HFF-Myc (cell line): ENCODE results near the gene SYS1.

Experiments
- DNase-seq: peaks from one replicate; pipeline ENCODE4 v3.0.0-alpha.2; 2011; ENCODE audit warnings: low read depth; ENCODE audit errors: extremely low read depth
- H3K4me3 ChIP-seq: replicated peaks from 2 replicates; pipeline ENCODE4 v1.5.1; 2011; ENCODE audit warnings: low read depth, mild to moderate bottlenecking, control low read depth, low read length
- TF ChIP-seq, protein P1 (sequence below): IDR thresholded peaks from 2 replicates; pipeline ENCODE4 v1.5.1; 2012; ENCODE audit warnings: mild to moderate bottlenecking, low read depth, low read length, control low read depth; ENCODE audit errors: missing control alignments

SYS1 gene

DNA sequence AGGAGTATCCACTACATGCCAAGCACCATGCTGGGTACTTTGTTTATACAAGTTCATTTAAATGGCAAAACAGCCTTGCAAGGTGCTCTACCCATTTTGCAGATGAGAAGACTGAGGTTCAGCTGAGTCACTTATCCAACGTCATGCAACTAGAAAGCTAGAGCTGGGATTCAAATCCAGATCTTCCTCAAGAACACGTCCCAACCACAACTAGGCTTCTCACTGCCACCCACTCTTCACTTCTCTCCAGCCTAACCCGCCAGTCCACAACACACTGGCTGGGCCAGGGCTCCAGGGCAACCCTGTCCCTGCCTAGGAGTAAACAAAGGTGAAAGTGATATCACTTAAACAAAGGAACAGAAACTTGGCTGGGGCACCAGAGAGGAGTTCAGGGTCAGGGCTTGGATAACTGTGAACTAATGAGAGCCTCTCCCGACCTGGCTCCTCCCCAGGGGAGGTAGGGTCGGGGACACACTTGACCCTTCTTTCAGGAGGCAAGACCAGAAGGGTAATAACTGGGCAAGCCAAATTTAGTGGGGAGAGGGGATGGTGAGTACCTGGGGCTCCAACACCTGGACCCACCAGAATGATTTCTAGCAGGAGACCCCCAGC is 22.6 kb upstream of the SYS1 start:
- no peak for DNase-seq
- TF ChIP-seq, protein P1, sequence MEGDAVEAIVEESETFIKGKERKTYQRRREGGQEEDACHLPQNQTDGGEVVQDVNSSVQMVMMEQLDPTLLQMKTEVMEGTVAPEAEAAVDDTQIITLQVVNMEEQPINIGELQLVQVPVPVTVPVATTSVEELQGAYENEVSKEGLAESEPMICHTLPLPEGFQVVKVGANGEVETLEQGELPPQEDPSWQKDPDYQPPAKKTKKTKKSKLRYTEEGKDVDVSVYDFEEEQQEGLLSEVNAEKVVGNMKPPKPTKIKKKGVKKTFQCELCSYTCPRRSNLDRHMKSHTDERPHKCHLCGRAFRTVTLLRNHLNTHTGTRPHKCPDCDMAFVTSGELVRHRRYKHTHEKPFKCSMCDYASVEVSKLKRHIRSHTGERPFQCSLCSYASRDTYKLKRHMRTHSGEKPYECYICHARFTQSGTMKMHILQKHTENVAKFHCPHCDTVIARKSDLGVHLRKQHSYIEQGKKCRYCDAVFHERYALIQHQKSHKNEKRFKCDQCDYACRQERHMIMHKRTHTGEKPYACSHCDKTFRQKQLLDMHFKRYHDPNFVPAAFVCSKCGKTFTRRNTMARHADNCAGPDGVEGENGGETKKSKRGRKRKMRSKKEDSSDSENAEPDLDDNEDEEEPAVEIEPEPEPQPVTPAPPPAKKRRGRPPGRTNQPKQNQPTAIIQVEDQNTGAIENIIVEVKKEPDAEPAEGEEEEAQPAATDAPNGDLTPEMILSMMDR = no peak
- no peak overlapping the region for H3K4me3 ChIP-seq

DNA sequence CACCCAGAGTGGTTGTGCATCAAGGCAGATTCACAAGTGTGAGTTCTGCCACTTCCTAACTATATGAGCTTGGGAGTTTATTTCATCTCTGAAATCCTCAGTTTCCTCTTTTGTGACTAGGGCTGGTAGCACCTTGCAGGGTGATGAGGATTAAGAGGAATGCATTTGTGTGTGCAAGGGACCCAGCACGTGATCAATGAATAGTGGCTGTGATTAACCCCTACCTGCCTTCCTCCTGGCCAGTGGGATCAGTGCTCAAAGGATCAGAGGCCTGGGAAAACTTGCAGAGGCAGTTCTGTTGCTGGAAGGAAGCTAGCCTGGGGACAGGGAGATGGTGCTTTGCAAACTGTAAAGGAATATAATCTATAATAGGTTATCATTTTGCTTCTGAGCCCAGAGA is 22.0 kb upstream of the SYS1 start:
- TF ChIP-seq, protein P1 = no peak
- H3K4me3 ChIP-seq = no peak overlapping the region
- no peak for DNase-seq

DNA sequence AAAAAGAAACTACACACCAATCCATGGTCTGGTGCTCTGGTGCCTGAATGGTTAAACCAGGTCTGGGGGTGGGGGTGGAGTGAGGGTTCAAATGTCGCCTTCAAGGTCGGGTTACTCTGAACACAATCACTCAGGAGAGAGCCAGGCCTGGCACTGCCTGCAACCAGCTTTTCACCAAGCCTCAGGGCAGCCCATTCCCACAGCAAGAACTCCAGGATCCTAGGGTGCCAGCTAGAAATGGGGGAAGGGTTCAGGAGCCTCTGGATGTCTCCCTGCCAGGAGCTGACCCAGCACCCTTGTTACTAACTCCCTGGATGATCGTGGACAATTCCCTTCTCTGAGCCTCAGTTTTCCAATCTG is 21.4 kb upstream of the SYS1 start:
- no peak overlapping the region for H3K4me3 ChIP-seq
- no peak for DNase-seq
- TF ChIP-seq, protein P1 = no peak

DNA sequence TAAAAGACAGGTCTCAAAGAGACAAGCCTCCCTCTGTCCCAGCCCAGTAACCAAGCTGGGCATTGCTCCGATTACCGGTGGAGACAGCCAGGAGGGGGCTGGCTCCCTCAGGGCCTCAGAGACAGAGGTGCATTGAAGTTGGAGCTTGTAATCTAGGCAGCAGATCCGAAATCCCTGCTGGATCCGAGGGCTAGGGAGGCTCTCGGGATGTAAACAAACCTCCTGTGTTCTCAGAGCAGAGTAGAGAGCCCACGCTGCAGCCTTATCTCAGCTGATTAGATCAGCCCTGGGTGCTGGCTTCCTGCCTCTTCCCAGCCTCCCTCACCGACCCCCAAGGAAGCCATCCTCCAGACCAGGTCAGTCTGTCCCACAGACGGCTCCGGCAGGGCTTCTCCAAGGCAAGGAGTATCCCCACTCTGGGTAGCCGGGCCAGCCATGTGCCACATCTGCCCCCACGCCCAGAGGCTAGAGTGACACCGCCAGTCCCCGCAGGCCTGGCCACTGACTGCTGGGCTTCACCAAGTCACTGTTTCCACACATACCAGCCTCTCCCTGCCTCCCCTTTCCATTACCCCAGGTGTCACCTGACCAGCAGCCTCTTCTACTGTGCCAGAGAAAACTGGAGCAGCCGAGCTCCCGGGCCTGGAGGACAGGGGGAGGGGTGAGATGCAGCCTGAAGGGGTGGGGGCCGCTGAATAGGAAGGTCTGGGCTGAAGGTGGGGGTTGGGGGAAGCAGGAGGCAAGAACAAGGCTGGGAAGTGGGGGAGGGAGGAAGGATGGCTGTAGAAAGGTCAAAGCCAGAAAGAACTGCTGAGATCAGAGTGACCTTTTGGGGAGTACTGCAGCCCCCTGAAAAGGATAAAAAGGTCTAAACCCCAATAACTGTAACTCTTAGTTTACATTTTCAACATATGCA is 20.8 kb upstream of the SYS1 start:
- H3K4me3 ChIP-seq = peak overlapping the region; percentile 75
- DNase-seq = no peak
- TF ChIP-seq, protein P1 = no peak

DNA sequence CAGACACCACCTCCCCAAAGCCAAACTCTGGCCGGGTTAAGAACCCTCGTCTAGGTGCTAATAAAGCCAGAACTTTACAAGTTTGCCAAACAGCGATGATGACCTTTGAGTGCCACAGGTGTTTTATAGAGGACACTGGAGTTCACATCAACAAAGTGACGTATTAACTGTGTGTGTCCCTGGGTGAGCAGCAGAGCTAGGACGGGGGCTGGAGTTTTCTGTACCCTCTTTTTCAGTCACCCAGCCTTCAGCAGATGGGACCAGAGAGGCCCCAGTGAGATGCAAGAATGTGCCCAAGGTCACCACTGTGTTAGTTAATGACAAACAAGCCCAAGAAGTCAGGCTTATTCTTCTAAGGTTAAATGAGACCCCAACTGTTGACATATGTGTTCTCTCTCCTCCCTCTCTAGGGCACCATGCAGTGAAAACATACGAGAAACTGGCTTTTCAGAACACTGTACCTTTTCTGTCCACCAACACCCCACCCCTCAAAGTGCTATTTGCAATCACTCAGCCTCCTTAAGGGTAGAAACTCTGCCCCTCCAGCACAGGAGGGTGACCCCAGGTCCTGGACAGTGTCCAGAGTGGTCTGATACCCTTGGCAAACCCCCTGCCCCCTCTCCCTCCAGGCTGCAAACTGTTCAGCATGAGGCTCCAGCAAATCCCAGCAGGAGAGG is 20.0 kb upstream of the SYS1 start:
- TF ChIP-seq, protein P1 = no peak
- no peak for DNase-seq
- peak overlapping the region; percentile 75 for H3K4me3 ChIP-seq

DNA sequence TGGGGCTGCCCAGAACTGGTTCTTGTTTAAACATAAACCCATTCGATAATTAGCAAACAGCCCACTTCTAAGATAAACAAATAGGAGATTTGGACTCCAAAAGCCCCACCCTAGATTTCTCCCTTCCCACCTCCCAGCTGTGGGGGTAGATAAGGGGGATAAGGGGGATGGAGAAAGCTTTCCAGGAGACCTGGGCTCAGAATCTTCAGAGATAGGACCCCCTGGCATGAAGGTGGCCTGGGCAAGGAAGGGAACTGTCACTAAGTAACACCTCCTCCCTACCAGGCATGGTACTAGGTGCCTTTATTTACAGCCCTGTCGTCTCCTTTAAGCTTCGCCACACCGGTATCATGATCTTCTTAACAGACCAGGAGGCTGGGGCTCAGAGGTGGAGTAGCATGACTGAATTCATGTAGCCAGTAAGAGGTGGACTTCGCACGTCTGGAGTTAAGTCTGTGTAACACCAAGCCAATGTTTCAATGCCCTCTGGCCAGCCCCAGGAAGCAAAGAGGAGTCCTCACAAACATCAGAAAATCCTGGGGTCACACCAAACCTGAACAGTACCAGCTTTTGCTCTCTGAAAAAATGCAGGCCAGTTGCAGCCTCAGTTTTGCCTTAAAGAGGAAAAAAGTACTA is 19.3 kb upstream of the SYS1 start:
- TF ChIP-seq, protein P1 = no peak
- no peak for DNase-seq
- peak overlapping the region; percentile 75 for H3K4me3 ChIP-seq
